ENCODE measurements around the gene OR5K3.

The OR5K3 gene

DNA sequence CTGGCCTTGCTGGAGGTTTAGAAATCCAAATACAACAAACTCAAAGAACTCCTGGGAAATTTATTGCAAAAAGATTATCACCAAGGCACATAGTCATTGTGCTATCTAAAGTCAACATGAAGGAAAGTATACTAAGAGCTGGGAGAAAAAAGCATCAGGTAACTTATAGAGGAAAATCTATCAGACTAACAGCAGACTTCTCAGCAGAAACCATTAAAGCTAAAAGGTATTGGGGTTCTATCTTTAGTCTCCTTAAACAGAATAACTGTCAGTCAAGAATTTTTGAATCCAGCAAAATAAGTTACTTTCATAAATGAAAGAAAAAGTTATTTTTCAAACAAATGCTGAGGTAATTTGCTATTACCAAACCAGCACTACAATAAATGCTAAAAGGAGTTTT lies 8.0 kb downstream of the OR5K3 start:
- Histone ChIP-seq H3K4me2 (ENCODE audit: low read length) (no peak overlapping the region), H3K79me2 (ENCODE audit: control insufficient read depth, low read length) (no peaks in the 10 kb centered on the region), H3K27ac (ENCODE audit: low read depth, low read length) (no peak overlapping the region), H3K27me3 (ENCODE audit: control insufficient read depth, low read length) (no peaks in the 10 kb centered on the region), H3K9me3 (ENCODE audit: control insufficient read depth, insufficient read depth, low read length) (peaks cover 11% of the 10 kb centered on the region; the same call in 1 of the 2 replicates), H3K9me2 (replicated peaks; ENCODE audit: control insufficient read depth, low read length) (no peaks in the 10 kb centered on the region), H3K36me3 (ENCODE audit: control insufficient read depth, low read length) (no peaks in the 10 kb centered on the region), H4K20me1 (ENCODE audit: control insufficient read depth, insufficient read depth, low read depth, low read length) (no peaks in the 10 kb centered on the region), H3F3A (ENCODE audit: control insufficient read depth, insufficient read depth) (no peaks in the 10 kb centered on the region), H3K4me3 (ENCODE audit: low read length) (no peak overlapping the region), H3K4me1 (ENCODE audit: control insufficient read depth, low read length) (no peaks in the 10 kb centered on the region)
- no peak for TF ChIP-seq EZH2phosphoT487 (IDR thresholded peaks at IDR 0.05; ENCODE audit: borderline replicate concordance, low read length)
- TF ChIP-seq, protein P1, sequence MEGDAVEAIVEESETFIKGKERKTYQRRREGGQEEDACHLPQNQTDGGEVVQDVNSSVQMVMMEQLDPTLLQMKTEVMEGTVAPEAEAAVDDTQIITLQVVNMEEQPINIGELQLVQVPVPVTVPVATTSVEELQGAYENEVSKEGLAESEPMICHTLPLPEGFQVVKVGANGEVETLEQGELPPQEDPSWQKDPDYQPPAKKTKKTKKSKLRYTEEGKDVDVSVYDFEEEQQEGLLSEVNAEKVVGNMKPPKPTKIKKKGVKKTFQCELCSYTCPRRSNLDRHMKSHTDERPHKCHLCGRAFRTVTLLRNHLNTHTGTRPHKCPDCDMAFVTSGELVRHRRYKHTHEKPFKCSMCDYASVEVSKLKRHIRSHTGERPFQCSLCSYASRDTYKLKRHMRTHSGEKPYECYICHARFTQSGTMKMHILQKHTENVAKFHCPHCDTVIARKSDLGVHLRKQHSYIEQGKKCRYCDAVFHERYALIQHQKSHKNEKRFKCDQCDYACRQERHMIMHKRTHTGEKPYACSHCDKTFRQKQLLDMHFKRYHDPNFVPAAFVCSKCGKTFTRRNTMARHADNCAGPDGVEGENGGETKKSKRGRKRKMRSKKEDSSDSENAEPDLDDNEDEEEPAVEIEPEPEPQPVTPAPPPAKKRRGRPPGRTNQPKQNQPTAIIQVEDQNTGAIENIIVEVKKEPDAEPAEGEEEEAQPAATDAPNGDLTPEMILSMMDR (IDR thresholded peaks at IDR 0.05; ENCODE audit: low read depth, low read length, poor library complexity, severe bottlenecking): no peak

DNA sequence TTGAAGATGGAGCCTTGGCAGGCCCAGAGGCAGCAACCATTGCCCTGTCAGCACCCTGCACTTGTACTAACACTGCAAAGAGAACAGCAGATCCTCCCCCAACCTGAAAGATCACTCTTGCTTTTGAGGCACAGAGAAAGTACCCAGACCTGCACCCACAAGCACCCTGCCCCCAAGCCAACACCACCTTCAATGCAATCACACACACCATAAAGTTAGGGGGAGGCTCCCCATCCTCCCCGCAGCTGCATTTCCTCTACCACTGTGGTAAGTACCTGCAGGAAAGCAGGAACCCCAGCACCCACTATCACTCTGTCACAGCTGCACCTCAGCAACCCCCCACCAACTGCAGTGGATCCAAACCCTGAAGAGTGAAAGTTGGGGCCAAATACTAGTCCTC lies 12.0 kb downstream of the OR5K3 start:
- Histone ChIP-seq H4K20me1 (ENCODE audit: control insufficient read depth, insufficient read depth, low read depth, low read length) (no peaks in the 10 kb centered on the region), H3K9me2 (replicated peaks; ENCODE audit: control insufficient read depth, low read length) (no peaks in the 10 kb centered on the region), H3K27me3 (ENCODE audit: control insufficient read depth, low read length) (no peaks in the 10 kb centered on the region), H3K4me3 (ENCODE audit: low read length) (no peak overlapping the region), H3F3A (ENCODE audit: control insufficient read depth, insufficient read depth) (no peaks in the 10 kb centered on the region), H3K79me2 (ENCODE audit: control insufficient read depth, low read length) (no peaks in the 10 kb centered on the region), H3K4me1 (ENCODE audit: control insufficient read depth, low read length) (peaks cover 13% of the 10 kb centered on the region), H3K27ac (ENCODE audit: low read depth, low read length) (no peak overlapping the region), H3K4me2 (ENCODE audit: low read length) (no peak overlapping the region), H3K9me3 (ENCODE audit: control insufficient read depth, insufficient read depth, low read length) (peaks cover 11% of the 10 kb centered on the region; the same call in 1 of the 2 replicates), H3K36me3 (ENCODE audit: control insufficient read depth, low read length) (no peaks in the 10 kb centered on the region)
- TF ChIP-seq, protein P1 (IDR thresholded peaks at IDR 0.05; ENCODE audit: low read depth, low read length, poor library complexity, severe bottlenecking): no peak
- no peak for TF ChIP-seq EZH2phosphoT487 (IDR thresholded peaks at IDR 0.05; ENCODE audit: borderline replicate concordance, low read length)

DNA sequence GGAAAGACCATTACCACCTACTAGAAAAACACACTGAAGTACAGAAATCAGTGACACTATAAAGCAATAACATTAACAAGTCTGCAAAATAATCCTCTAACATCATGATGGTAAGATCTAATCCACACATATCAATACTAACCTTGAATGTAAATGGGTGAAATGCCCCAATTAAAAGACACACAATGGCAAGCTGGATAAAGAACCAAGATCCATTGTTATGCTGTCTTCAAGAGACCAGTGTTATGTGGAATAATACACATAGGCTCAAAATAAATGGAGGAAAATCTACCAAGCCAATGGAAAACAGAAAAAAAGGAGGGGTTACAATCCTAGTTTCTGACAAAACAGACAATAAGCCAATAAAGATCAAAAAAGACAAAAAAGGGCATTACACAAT lies 13.5 kb downstream of the OR5K3 start:
- peaks cover 13% of the 10 kb centered on the region for H3K4me1 ChIP-seq (ENCODE audit: control insufficient read depth, low read length)
- H4K20me1 ChIP-seq (ENCODE audit: control insufficient read depth, insufficient read depth, low read depth, low read length): no peaks in the 10 kb centered on the region
- H3K4me3 ChIP-seq (ENCODE audit: low read length): no peak overlapping the region
- no peak for TF ChIP-seq EZH2phosphoT487 (IDR thresholded peaks at IDR 0.05; ENCODE audit: borderline replicate concordance, low read length)
- TF ChIP-seq, protein P1 (IDR thresholded peaks at IDR 0.05; ENCODE audit: low read depth, low read length, poor library complexity, severe bottlenecking): no peak
- H3K4me2 ChIP-seq (ENCODE audit: low read length): no peak overlapping the region
- no peaks in the 10 kb centered on the region for H3K36me3 ChIP-seq (ENCODE audit: control insufficient read depth, low read length)
- no peaks in the 10 kb centered on the region for H3F3A ChIP-seq (ENCODE audit: control insufficient read depth, insufficient read depth)
- 0 out of 2 replicates have a peak, but pooled peaks cover 5% of the 10 kb centered on the region for H3K9me3 ChIP-seq (ENCODE audit: control insufficient read depth, insufficient read depth, low read length)
- no peaks in the 10 kb centered on the region for H3K79me2 ChIP-seq (ENCODE audit: control insufficient read depth, low read length)
- no peaks in the 10 kb centered on the region for H3K27me3 ChIP-seq (ENCODE audit: control insufficient read depth, low read length)
- no peaks in the 10 kb centered on the region for H3K9me2 ChIP-seq (replicated peaks; ENCODE audit: control insufficient read depth, low read length)
- H3K27ac ChIP-seq (ENCODE audit: low read depth, low read length): no peak overlapping the region

Data from DOHH2 (cell line).